ENCODE results near the gene SOX6.

Gene SOX6

DNA sequence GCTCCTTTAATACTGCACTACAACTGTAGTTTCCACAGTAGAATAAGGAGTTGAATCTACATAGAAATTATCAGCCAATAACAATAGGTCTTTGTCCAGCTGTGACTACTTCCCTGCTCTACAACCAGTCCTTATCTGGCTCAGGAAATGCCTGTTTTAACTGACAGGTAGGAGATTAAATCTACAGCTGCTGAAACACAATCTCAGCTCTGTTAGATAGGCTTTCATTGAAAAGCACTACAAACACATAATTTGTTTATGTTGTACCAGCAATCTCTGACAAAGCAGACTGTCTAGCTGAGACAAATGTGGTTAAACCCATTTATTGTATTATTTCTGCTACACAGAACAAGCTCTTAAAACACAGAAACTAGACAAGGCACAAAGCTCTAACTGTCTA, 230.0 kb downstream of the SOX6 start:
- FAIRE-seq (no peak), DNase-seq (ENCODE audit: insufficient read length, low spot score) (no peak)
- TF ChIP-seq, protein P1, sequence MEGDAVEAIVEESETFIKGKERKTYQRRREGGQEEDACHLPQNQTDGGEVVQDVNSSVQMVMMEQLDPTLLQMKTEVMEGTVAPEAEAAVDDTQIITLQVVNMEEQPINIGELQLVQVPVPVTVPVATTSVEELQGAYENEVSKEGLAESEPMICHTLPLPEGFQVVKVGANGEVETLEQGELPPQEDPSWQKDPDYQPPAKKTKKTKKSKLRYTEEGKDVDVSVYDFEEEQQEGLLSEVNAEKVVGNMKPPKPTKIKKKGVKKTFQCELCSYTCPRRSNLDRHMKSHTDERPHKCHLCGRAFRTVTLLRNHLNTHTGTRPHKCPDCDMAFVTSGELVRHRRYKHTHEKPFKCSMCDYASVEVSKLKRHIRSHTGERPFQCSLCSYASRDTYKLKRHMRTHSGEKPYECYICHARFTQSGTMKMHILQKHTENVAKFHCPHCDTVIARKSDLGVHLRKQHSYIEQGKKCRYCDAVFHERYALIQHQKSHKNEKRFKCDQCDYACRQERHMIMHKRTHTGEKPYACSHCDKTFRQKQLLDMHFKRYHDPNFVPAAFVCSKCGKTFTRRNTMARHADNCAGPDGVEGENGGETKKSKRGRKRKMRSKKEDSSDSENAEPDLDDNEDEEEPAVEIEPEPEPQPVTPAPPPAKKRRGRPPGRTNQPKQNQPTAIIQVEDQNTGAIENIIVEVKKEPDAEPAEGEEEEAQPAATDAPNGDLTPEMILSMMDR (IDR thresholded peaks at IDR 0.05; ENCODE audit: insufficient read depth, missing control alignments) = no peak

DNA sequence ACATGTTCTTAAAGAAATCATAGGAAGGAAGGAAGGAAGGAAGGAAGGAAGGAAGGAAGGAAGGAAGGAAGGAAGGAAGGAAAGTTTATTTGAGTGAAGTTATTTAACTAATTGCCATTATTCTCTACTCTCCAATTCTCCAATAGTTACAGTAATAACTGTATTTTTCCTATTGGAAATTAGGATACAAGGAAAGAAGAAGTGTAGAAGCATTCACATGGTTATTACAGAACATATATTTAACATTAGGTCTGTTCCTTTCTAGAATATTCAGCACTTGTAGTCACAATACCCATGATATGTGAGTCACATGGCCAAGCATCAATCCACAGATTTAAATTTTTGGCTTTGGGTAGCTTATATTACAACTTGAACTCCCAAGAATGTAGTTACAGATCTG, 230.6 kb downstream of the SOX6 start:
- no peak for DNase-seq (ENCODE audit: insufficient read length, low spot score)
- FAIRE-seq = no peak
- TF ChIP-seq, protein P1 (IDR thresholded peaks at IDR 0.05; ENCODE audit: insufficient read depth, missing control alignments) = no peak

DNA sequence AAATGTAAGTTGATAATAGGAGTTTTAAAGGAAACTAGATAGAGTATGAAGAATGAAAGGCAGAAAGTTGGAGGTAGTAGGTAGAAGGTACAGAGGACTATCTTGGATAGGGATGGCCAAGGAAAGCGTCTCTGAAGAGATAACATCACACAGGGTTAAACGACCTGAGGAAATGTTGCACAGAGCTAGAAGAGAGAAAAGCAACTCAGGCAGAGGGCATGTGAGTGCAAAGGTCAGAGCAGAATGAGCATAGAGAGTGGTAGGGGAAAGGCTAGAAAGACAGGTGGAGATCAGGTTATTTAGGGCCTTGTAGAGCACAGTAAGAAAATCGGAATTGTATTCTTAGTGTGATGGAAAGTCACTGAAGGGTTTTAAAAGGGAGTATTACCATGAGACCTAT, 232.0 kb downstream of the SOX6 start:
- FAIRE-seq (no peak), DNase-seq (ENCODE audit: insufficient read length, low spot score) (no peak)
- TF ChIP-seq, protein P1 (IDR thresholded peaks at IDR 0.05; ENCODE audit: insufficient read depth, missing control alignments) = no peak

DNA sequence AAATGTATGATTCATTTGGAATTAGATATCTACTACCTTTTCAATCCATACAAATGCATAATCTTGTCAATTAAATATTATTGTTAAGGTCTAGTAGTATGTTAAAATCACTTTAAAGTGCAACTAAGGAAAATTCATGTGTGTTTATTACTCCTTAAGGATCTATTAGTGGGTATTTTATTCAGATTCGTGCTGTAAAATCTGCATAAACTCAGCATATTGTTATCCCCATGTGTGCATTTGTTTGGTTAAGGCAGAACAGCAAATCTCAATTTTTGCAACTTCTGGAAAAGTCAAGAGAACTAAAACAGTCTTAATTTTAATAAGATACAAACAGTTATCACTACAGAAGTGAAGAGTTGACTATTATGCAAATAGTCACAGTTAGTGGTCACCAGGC, 234.5 kb downstream of the SOX6 start:
- DNase-seq (ENCODE audit: insufficient read length, low spot score) (no peak), FAIRE-seq (no peak)
- TF ChIP-seq, protein P1 (IDR thresholded peaks at IDR 0.05; ENCODE audit: insufficient read depth, missing control alignments) = no peak

DNA sequence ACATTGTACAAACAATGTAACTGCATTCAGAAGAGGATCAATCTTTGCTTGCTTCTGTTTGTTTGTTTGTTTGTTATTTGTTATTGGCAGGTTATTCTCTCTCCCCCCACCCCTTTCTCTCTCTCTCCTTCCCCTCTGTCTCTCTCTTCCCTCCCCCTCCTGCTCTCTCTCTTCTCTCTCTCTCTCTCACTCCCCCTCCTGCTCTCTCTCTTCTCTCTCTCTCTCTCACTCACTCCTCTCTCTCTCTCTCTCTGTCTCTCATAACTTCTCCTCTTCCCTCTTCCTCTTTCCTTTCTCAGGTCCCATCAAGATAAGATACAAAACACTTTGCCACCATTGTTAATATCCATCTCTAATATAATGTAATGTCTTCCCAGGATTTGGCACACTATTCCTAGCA, 236.3 kb downstream of the SOX6 start:
- TF ChIP-seq, protein P1 (IDR thresholded peaks at IDR 0.05; ENCODE audit: insufficient read depth, missing control alignments) = no peak
- FAIRE-seq (no peak), DNase-seq (ENCODE audit: insufficient read length, low spot score) (no peak)

DNA sequence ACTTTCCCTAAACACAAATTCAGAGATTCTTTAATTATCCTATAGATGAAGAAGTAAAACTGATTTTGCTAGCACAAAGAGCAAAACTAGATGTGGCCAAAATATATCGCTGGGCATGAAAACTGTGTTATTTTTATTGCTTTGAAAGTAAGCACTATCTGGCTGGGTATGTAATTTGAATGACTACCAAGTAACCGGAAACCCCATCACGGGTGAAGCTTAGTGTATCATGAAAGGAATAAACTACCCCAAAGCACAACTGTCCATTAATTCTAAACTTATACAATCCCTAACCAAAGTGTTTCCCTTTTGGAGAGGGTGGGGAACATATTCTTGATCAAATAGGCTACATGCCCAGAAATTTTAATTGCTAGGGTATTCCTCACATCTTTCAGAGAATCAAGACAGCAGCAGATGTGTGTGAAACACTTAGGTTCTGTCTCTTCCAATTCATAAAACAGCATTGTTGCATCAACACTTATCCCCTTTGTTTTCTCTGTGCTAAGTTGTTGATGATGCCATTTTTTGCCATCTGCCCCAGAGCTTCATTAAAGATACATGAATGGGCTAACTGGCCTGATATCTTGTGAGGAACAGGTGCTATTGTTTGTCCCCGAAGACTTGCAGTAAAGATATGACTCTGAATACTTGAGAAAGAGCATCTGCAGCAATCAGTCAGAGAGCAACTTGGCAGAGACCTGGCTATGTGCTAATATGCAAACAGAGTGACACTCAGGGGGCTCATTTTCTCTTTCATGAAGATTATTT, 238.2 kb downstream of the SOX6 start:
- DNase-seq (ENCODE audit: insufficient read length, low spot score) (no peak), FAIRE-seq (no peak)
- TF ChIP-seq, protein P1 (IDR thresholded peaks at IDR 0.05; ENCODE audit: insufficient read depth, missing control alignments) = no peak
